A549 (cell line): ENCODE measurements around the gene EXPH5. TPM values are rescaled to one million over a fixed set of nuclear protein-coding genes. Genes with fewer than 3 reads are reported as not detected.

Source experiments
- ATAC-seq, 2 experiments: fragments of 200-7000 bp in 1 of 2; fragments of >200 bp in 1 of 2; cut with Nextera tagmentation in 1 of 2; cut with Tn5 transposase in 1 of 2; 3 replicates each; pipeline versions ENCODE4 v1.8.0 to v1.9.1; 2018 to 2020; ENCODE audit warnings: mild to moderate bottlenecking in 1 of 2, moderate library complexity in 1 of 2
- CTCF ChIA-PET: fragments of 300-600 bp; sonication (Branson Sonifier 250); formaldehyde crosslinking; extraction: SDS; loops from one replicate; lab custom pipeline; 2021; ENCODE audit warnings: antibody characterized with exemption, inconsistent platforms; lab: Yijun Ruan, JAX
- POLR2A ChIA-PET: fragments of 350-600 bp; formaldehyde crosslinking; extraction: SDS; loops from one replicate; lab custom pipeline; 2021; ENCODE audit warnings: antibody characterized with exemption, inconsistent platforms; lab: Yijun Ruan, JAX
- DNase-seq, 2 experiments: peaks; one replicate each; pipeline versions ENCODE4 v3.0.0 to v3.0.0-alpha.2; 2011 to 2016; ENCODE audit warnings: low read depth in 1 of 2, low spot score in 1 of 2
- FAIRE-seq: peaks from 2 replicates; lab custom pipeline; 2011; peaks lifted over from hg19 to GRCh38; lab: Jason Lieb, UNC
- H3K27ac ChIP-seq, 2 experiments: fragments of >200 bp; sonication (Bioruptor Twin); formaldehyde crosslinking; 3 replicates each; pipeline ENCODE4 v1.5.1; 2016 to 2017
- H3K4me1 ChIP-seq: fragments of >200 bp; sonication (Bioruptor Twin); formaldehyde crosslinking; 3 replicates; pipeline ENCODE4 v1.6.1; 2016
- H3K4me2 ChIP-seq: fragments of >200 bp; sonication (Bioruptor Twin); formaldehyde crosslinking; 3 replicates; pipeline ENCODE4 v1.6.1; 2016
- H3K4me3 ChIP-seq: fragments of >200 bp; sonication (Bioruptor Twin); formaldehyde crosslinking; 3 replicates; pipeline ENCODE4 v1.5.1; 2016
- H3K9me3 ChIP-seq: fragments of >200 bp; sonication (Bioruptor Twin); formaldehyde crosslinking; 3 replicates; pipeline ENCODE4 v1.6.1; 2016
- BCL3 ChIP-seq: fragments of >200 bp; sonication (Bioruptor Twin); formaldehyde crosslinking; IDR thresholded peaks from 3 replicates; pipeline ENCODE4 v1.6.1; 2016
- BHLHE40 ChIP-seq: IDR thresholded peaks from 2 replicates; pipeline ENCODE4 v1.6.1; 2012; ENCODE audit warnings: low read depth, low read length, inconsistent platforms
- CBX2 ChIP-seq: fragments of 200-600 bp; sonication (generic); IDR thresholded peaks from 2 replicates; pipeline ENCODE4 v1.6.1; 2016; ENCODE audit warnings: low read depth, mild to moderate bottlenecking, borderline replicate concordance
- CHD2 ChIP-seq: fragments of 150-350 bp; IDR thresholded peaks from 2 replicates; pipeline ENCODE4 v1.6.1; 2014; ENCODE audit warnings: low read length; ENCODE audit not compliant: partially characterized antibody
- EHF ChIP-seq: fragments of 250-450 bp; sonication (Bioruptor Pico); IDR thresholded peaks from 2 replicates; pipeline ENCODE4 v1.5.0; 2020; ENCODE audit warnings: mild to moderate bottlenecking
- ESRRA ChIP-seq: fragments of 150-350 bp; IDR thresholded peaks from 2 replicates; pipeline ENCODE4 v1.6.1; 2014; ENCODE audit warnings: mild to moderate bottlenecking, low read length, borderline replicate concordance
- FOXS1 ChIP-seq: fragments of 250-450 bp; sonication (Bioruptor Pico); IDR thresholded peaks from 2 replicates; pipeline ENCODE4 v1.5.0; 2020; ENCODE audit warnings: mild to moderate bottlenecking, moderate library complexity
- HES2 ChIP-seq: fragments of >200 bp; sonication (Bioruptor Twin); formaldehyde crosslinking; IDR thresholded peaks from 2 replicates; pipeline ENCODE4 v1.6.1; 2016
- HOXB5 ChIP-seq: fragments of 250-450 bp; sonication (Bioruptor Pico); IDR thresholded peaks from 2 replicates; pipeline ENCODE4 v1.5.0; 2020; ENCODE audit warnings: mild to moderate bottlenecking, moderate library complexity
- JUNB ChIP-seq: fragments of >200 bp; sonication (Bioruptor Twin); formaldehyde crosslinking; IDR thresholded peaks from 2 replicates; pipeline ENCODE4 v1.6.1; 2016
- KDM5A ChIP-seq: fragments of 200-600 bp; sonication (generic); IDR thresholded peaks from 2 replicates; pipeline ENCODE4 v1.6.1; 2016; ENCODE audit warnings: antibody characterized with exemption, mild to moderate bottlenecking
- MAZ ChIP-seq: fragments of 150-350 bp; IDR thresholded peaks from 2 replicates; pipeline ENCODE4 v1.6.1; 2014; ENCODE audit warnings: antibody characterized with exemption, low read depth, low read length, borderline replicate concordance
- NPAS2 ChIP-seq: fragments of 250-450 bp; sonication (Bioruptor Pico); IDR thresholded peaks from 2 replicates; pipeline ENCODE4 v1.8.0; 2022; ENCODE audit warnings: mild to moderate bottlenecking, moderate library complexity, borderline replicate concordance
- POLR2A ChIP-seq: IDR thresholded peaks from 2 replicates; pipeline ENCODE4 v1.6.1; 2012; ENCODE audit warnings: mild to moderate bottlenecking, low read length
- POLR2AphosphoS2 ChIP-seq: conservative IDR thresholded peaks from 2 replicates; pipeline ENCODE4 v1.6.1; 2012; ENCODE audit warnings: low read length, improper control_type of control experiment, inconsistent platforms
- RAD21 ChIP-seq, 2 experiments: fragments of >200 bp in 1 of 2; sonication (Bioruptor Twin) in 1 of 2; formaldehyde crosslinking in 1 of 2; IDR thresholded peaks in 1 of 2; conservative IDR thresholded peaks in 1 of 2; 2 replicates in 1 of 2; 3 replicates in 1 of 2; pipeline ENCODE4 v1.6.1; 2012 to 2018; ENCODE audit warnings: inconsistent platforms in 1 of 2
- RCOR1 ChIP-seq: fragments of 150-350 bp; IDR thresholded peaks from 2 replicates; pipeline ENCODE4 v1.6.1; 2014; ENCODE audit warnings: antibody characterized with exemption, low read length, low read depth
- RNF2 ChIP-seq: fragments of 200-600 bp; sonication (generic); IDR thresholded peaks from 2 replicates; pipeline ENCODE4 v1.6.1; 2016; ENCODE audit warnings: low read depth, mild to moderate bottlenecking, antibody characterized with exemption, moderate library complexity, borderline replicate concordance
- SMC3 ChIP-seq: fragments of >200 bp; sonication (Bioruptor Twin); formaldehyde crosslinking; IDR thresholded peaks from 3 replicates; pipeline ENCODE4 v1.6.1; 2018; ENCODE audit warnings: inconsistent platforms
- SREBF2 ChIP-seq: fragments of 450-650 bp; IDR thresholded peaks from 2 replicates; pipeline ENCODE4 v1.6.1; 2014; ENCODE audit warnings: mild to moderate bottlenecking, moderate library complexity
- TFCP2L1 ChIP-seq: fragments of 250-450 bp; sonication (Bioruptor Pico); IDR thresholded peaks from 2 replicates; pipeline ENCODE4 v1.5.0; 2021; ENCODE audit warnings: mild to moderate bottlenecking
- ZNF302 ChIP-seq: fragments of 250-450 bp; sonication (Bioruptor Pico); IDR thresholded peaks from 2 replicates; pipeline ENCODE4 v1.9.0; 2021; ENCODE audit warnings: inconsistent platforms, mild to moderate bottlenecking, moderate library complexity
- WGBS: methylation state at CpG from one replicate; pipeline ENCODE4 v1.1.6; 2017; ENCODE audit errors: missing lambda C conversion rate; 5-methylcytosine and 5-hydroxymethylcytosine counted together
- polyA plus RNA-seq, 4 experiments: library from polyadenylated mRNA; depleted of rRNA in 3 of 4; stranded (reverse); fragments of >200 nt; fragmentation: RNase III in 1 of 4; extraction: RNeasy Plus Mini Kit Qiagen cat#74134 plus additional on column Dnase treatment in 1 of 4; gene quantifications; 2 replicates in 3 of 4; 3 replicates in 1 of 4; pipeline ENCODE4 v1.2.3, GENCODE V29; 2011 to 2017
- TF ChIP-seq, protein P1 (sequence below): IDR thresholded peaks from 2 replicates; pipeline ENCODE4 v1.6.1; 2012
- TF ChIP-seq, protein P2 (sequence below): fragments of 250-450 bp; sonication (Bioruptor Pico); IDR thresholded peaks from 2 replicates; pipeline ENCODE4 v1.5.0; 2021; ENCODE audit warnings: mild to moderate bottlenecking, moderate library complexity, borderline replicate concordance
- TF ChIP-seq, protein P3 (sequence below): IDR thresholded peaks from 2 replicates; pipeline ENCODE4 v1.6.1; 2012

EXPH5 gene
- polyA plus RNA-seq, 2 of the 4 experiments (the other 2 are of a cell fraction) = 0.01 to 0.37 TPM

GRCh38 chr11:108472681-108473080 is 120.9 kb downstream of the EXPH5 start:
- WGBS = 100% methylated on average over 1 of the region's 1 CpG
- CTCF ChIA-PET = no interaction called here
- no peak for FAIRE-seq

DNA sequence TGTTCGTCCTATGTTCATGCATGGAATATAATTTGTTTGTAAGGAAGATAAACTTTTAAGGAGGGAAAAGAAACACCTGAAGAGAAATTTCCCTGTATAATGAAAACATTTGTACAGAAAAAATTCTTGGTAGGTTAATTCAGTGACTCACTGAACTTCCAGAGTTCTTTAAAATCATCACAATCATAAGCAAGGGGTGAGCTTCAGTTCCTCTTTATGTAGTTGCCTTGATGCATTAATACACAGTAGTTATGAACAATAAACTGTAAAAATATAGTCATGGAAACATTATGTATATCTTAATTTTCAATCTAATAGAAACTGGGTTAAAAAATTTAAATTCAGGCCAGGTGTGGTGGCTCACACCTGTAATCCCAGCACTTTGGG is 125.1 kb downstream of the EXPH5 start:
- ChIA-PET POLR2A (no interaction called here), CTCF (interaction anchor here (0.5 kb wide), 1 partner anchor 25 kb away, joined by 3 read pairs; no protein-coding TSS in a partner anchor)
- FAIRE-seq (no peak), DNase-seq (no peak), ATAC-seq (no peak)
- TF ChIP-seq CHD2 = no peak
- no peak for TF ChIP-seq BCL3
- TF ChIP-seq BHLHE40 = no peak
- no peak for TF ChIP-seq RAD21 (conservative IDR thresholded peaks at IDR 0.05 in 1 of 2, IDR thresholded peaks at IDR 0.05 in 1 of 2)
- TF ChIP-seq POLR2A = no peak
- TF ChIP-seq KDM5A = no peak
- no peak for TF ChIP-seq RCOR1
- TF ChIP-seq SREBF2 = no peak
- TF ChIP-seq NPAS2 (CRISPR knock-in tag) = no peak
- no peak overlapping the region for H3K4me3 ChIP-seq
- H3K27ac ChIP-seq = no peak overlapping the region
- H3K4me2 ChIP-seq = no peak overlapping the region
- 100% methylated on average over 1 of the region's 1 CpG for WGBS
- peaks cover 3% of the 10 kb centered on the region; the same call in 1 of the 3 replicates for H3K4me1 ChIP-seq
- H3K9me3 ChIP-seq = no peaks in the 10 kb centered on the region

More at GRCh38 chr11:108472681-108473080, 120.9 kb downstream of the EXPH5 start:
- H3K4me3 ChIP-seq = no peak overlapping the region
- TF ChIP-seq, protein P1, sequence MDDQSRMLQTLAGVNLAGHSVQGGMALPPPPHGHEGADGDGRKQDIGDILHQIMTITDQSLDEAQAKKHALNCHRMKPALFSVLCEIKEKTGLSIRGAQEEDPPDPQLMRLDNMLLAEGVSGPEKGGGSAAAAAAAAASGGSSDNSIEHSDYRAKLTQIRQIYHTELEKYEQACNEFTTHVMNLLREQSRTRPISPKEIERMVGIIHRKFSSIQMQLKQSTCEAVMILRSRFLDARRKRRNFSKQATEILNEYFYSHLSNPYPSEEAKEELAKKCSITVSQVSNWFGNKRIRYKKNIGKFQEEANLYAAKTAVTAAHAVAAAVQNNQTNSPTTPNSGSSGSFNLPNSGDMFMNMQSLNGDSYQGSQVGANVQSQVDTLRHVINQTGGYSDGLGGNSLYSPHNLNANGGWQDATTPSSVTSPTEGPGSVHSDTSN = no peak
- TF ChIP-seq KDM5A (no peak), ZNF302 (CRISPR knock-in tag) (no peak), ESRRA (no peak), CHD2 (no peak), NPAS2 (CRISPR knock-in tag) (no peak), RNF2 (no peak), JUNB (no peak), FOXS1 (CRISPR knock-in tag) (no peak), CBX2 (no peak), MAZ (no peak), SMC3 (no peak), TFCP2L1 (CRISPR knock-in tag) (no peak), POLR2AphosphoS2 (no peak), SREBF2 (no peak), EHF (CRISPR knock-in tag) (no peak), HOXB5 (no peak), HES2 (no peak)
- TF ChIP-seq, protein P2, sequence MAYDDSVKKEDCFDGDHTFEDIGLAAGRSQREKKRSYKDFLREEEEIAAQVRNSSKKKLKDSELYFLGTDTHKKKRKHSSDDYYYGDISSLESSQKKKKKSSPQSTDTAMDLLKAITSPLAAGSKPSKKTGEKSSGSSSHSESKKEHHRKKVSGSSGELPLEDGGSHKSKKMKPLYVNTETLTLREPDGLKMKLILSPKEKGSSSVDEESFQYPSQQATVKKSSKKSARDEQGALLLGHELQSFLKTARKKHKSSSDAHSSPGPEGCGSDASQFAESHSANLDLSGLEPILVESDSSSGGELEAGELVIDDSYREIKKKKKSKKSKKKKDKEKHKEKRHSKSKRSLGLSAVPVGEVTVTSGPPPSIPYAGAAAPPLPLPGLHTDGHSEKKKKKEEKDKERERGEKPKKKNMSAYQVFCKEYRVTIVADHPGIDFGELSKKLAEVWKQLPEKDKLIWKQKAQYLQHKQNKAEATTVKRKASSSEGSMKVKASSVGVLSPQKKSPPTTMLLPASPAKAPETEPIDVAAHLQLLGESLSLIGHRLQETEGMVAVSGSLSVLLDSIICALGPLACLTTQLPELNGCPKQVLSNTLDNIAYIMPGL = no peak
- TF ChIP-seq, protein P3, sequence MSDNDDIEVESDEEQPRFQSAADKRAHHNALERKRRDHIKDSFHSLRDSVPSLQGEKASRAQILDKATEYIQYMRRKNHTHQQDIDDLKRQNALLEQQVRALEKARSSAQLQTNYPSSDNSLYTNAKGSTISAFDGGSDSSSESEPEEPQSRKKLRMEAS = no peak
- TF ChIP-seq, all 56 proteins: peak for 0
- Histone ChIP-seq H3K27ac (no peak overlapping the region), H3K9me3 (no peaks in the 10 kb centered on the region), H3K4me1 (no peaks in the 10 kb centered on the region), H3K4me2 (no peak overlapping the region)
- no peak for ATAC-seq
- POLR2A ChIA-PET = no interaction called here
- no peak for DNase-seq
